Uterus (tissue), 2 donors: Measurements from ENCODE around the gene ZCCHC14.

Source experiments
- CTCF ChIP-seq, 4 experiments: fragments of 200-600 bp in 2 of 4; fragments of 450-650 bp in 2 of 4; sonication (generic) in 2 of 4; IDR thresholded peaks; one replicate each; pipeline ENCODE4 v1.5.1; 2016 to 2019; ENCODE audit warnings: antibody characterized with exemption in 4 of 4, mild to moderate bottlenecking in 2 of 4, moderate library complexity in 1 of 4
- POLR2A ChIP-seq, 2 donors: fragments of 450-650 bp; IDR thresholded peaks; one replicate each; pipeline ENCODE4 v1.6.1; 2016; ENCODE audit warnings: antibody characterized with exemption in 2 of 2, mild to moderate bottlenecking in 1 of 2, moderate library complexity in 1 of 2

- TF ChIP-seq CTCF (IDR thresholded peaks at IDR 0.05) (no peak), POLR2A (IDR thresholded peaks at IDR 0.05) (no peak)
Observed at GRCh38 chr16:87458424-87458915, 34.4 kb downstream of the ZCCHC14 start.
